HG03575 (cell line): ENCODE results near the gene AOAH.

Source experiments
- ATAC-seq: cut with Tn5 transposase; IDR thresholded peaks from one replicate; pipeline ENCODE4 v1.9.1; 2021; ENCODE audit not compliant: unreplicated experiment, insufficient number of reproducible peaks, low FRiP score; ENCODE audit errors: extremely low read depth

The AOAH gene

DNA sequence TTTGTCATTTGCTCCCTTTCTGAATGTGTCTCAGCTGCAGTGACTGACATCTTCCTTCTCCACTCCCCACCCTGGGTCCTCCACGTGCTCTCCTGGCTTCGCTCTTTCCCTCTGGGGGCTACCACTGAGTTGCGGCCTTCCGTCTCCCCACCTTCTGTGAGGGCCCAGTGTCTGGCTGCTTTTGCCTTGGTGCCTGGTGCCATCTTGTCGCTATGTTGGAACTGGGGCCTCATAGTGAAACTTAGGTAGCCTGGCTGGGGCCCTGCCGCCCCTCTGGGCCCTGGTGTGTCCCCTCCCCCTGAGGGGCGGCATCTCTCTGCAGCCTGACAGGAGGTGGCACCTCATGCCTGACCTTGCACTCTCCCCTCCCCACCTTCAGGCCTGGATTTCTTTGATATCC, 190.6 kb downstream of the AOAH start:
- ATAC-seq = no peak

DNA sequence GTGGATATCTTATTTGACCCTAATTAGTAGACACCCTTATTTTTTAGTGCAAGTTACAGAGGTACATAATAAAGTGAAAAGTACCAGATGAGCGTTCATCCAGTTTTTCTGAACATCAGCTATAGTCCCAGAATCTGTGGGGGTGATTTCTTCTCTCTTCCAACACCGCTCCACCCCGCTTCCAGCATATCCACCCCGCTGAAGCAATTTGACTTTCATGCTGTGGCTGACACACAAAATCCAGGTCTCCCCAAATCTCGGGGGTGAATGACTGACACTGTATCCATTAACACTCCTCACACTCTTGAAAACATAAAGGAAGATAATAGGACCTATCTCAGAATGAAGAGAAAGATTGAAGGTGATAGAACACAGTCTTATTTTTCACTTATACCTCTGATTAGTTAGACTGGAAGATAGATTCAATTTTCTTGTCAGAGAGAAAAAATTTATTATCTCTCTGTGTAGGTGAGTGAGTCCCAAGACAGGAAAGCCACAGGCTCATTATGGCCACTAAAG, 191.3 kb downstream of the AOAH start:
- no peak for ATAC-seq

DNA sequence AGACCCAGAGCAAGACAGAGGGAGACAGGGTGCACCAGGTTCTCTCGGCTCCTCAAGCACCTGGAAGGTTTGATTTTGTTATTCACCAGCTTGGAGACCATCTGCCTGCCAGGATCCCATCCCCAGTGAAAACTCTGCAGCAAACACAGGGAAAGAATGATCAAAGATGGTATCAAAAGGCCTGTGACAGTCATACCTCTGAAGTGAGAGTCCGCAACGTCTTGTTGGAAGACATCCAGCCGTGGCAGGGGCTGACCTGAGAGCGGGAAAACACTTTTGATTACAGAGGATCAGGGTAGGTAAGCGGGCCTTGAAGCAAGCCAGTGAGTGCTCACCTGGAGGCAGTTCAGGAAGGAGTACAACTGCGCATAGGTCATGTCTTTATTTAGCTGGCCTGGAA, 192.3 kb downstream of the AOAH start:
- ATAC-seq = no peak

DNA sequence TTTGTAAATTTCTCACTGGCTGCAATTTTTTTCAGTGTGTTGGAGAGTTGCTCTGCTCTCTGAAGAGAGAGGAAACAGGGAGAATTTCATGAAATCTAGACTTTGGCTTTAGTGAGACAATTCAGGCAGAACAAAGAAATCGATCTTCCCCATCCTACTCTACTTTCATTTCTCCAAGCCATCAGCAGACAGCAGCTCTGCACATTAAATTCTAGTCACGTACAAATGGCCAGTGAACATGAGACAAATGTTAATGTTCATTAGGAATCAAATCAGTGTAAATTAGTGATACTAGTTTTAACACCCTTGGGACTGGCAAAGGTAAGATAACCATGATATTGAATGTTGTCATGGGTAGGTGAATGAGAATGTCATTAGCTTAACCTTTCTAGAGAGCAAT, 193.8 kb downstream of the AOAH start:
- no peak for ATAC-seq

DNA sequence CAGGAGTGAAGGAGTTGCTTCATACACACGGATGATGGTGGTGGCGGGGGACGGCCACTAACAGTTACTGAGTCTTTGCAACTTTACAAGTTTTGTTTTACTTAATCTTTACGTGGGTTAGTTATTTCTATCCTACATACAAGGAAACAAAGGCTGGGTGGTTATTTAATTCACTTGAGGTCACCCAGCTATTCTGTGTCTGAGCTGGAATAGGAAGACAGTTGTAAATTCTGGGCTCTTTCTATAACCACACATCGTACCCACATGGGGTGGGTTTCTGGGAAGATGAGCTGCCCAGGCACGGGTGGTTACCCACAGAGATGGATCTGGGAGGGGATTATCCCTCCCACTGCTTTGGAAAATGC, 196.8 kb downstream of the AOAH start:
- ATAC-seq = no peak

DNA sequence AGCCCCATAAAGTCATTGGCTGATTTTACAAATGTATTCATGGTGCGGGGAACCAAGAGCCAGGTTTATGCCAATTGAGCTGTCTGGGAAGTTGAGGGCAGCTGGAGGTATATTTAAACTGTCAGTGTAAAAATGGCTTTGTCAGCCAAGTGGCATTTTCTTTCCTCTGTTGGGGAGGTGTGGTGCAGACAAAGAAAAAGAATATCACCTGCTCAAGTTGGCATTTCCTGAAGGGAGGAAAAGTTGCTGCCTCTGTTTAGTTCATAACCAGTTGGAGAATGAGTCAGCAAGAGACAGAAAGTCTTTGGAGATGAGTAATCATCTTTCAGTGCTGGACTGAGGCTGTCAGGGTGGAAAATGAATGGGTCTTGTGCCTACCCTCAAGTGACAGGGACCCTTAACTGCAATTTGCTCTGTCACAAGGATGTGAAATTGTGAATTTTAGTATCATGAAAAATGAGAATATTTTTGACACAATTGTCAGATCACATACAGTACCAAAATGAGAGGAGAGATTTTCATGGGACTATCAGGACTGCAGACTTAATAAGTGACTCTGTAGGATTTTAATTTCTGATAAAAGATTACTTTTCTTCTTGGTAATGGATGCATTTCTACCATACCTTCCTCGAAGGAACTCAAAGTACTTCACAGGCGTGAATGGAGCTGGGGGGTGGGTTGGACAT, 197.3 kb downstream of the AOAH start:
- ATAC-seq = peak; percentile 96

DNA sequence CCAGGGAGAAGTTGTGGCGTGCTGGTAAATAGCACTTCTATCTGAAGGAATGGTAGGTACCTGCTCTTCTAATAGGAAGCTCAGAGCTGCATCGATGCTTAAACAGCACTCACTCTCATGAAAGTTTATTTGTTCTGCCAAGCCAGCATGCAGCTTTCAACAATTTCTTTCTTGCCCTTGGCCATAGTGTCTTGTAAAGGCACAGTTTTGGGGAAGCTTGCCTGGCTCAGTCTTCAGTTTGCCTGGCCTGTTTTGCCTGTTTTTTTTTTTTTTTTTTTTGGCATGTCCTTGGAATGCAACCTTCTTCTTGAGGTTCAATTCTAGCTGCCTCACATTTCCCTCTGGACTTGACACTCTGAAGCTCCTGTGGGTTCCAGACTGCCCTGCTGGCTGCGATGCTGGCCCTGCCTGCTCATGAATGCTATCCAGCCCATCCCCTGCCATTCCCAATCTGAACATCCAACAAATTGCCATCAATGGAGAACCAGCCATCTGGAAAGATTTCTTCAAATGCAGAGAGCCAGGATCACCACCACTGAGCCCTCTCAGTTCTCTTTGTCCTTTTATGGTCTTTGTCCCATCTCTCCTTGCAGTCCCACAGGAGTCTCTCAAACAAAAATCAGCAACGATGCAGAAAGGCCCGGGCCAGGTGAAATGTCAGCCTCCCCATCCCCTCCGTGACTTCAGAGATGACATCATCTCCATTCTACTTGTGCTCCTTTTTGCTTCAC, 200.8 kb downstream of the AOAH start:
- no peak for ATAC-seq

DNA sequence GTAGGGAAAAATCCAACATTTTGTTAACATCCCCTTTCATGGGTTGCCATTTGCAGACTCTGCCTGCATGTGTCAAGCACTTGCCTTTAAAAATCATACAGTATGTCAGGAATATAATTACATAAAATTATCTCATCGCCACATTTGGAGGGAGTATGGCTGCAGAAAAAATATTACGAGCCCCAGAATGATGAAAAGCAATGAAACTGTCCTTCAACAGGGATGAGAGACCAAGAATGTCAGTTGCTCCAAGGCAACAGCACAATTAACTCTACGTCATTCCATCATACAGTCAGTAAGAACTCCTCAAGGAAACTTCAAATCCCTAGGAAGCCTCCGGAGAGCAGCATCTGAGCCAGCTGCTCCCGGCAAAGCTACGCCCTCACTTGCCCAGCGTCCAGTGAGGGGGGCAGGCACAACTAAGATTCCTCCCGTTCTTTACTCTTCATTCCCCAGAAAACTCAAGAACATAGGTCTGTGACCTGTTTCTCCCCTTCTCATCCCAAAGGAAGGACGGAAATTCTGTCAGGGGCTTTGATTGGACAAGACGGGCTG, 201.8 kb downstream of the AOAH start:
- ATAC-seq = no peak

DNA sequence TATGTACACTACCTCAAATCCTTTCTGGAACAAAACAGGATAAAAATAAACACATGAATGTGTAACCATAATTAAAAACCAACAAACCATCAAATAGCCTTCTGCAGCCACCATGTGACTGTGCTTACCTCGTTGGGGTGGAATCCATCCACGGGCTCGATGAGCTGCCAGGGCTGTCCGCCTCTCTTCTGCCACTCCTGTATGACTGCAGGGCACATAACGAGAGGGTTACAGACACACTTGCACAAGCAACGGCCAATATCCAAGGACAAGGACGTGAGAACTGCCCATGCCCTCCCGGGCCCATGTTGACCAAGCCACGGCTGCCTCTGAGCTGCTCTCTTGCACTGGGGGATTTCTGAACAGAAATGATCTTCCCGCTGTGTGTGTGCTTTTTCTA, 202.4 kb downstream of the AOAH start:
- no peak for ATAC-seq

DNA sequence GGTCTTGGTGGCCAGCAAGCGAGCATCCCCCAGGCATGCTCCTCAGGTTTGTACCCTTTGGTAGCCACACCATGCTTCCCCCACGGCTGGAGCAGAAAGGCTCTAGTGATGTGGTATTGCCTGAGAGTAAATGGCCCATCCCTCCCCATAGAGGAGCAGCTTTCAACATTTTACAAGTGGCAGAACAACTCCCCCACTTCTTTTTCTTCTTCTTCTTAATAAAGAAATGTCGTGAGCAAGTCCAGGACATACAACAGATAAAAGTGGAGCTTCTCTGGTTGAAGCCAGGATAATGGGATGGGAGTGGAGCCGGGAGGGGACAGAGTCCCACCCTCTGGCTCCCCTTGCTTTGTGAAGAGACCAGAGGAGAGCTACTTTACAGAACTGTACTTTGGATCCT, 203.2 kb downstream of the AOAH start:
- ATAC-seq = no peak

DNA sequence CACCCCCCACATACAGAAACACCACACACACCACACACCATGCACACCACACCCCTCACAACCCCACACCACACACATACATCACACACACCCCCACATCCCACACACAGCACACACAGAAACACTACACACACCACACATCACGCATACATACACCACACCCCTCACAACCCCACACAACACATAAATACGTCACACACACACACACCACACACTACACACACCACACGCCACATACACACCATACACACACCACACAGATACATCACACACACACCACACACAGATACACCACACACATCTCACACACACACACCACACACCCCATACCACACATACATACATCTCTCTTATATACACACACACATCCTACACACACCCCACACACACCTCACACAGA, 208.4 kb downstream of the AOAH start:
- no peak for ATAC-seq

DNA sequence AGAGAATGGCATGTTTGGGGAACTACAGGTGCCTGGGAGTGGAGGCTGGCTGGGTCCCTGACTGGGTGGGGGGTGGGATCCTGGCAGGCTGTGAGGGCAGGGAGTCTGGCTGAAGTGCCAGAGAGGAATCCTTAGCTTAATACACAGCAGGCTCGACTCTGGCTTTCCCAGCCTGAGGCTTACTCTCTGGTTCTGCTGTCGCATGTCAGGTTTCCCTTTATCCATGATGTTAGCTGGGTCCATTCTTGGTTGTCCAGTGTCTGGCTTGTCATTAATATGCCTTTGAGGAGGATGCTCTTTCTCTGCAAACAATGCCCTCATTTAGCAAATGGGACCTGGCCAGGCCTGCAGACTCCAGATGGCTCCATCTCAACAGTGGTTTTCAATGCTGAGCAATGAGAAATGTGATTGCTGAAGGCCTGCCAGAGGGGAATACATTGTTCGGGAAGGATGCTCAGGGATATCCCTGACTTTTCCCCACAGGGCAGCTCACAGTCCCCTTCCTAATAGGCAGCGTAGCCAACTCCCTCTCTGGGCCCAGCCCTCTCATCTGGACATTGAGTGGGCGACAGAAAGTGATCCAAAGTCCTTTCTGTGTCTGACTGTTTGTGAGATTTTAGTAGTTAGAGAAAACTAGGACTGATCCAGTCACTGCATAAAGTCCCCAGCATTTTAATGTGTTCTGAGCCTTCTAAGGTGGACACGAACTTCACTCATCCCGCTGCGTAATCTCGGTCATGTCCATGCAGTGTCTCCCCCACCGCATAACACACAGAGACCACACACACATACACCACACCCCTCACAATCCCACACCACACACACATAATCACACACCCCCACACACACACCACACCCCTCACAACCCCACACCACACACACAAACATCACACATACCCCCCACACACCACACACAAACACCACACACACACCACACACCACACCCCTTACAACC, 209.7 kb downstream of the AOAH start:
- no peak for ATAC-seq

DNA sequence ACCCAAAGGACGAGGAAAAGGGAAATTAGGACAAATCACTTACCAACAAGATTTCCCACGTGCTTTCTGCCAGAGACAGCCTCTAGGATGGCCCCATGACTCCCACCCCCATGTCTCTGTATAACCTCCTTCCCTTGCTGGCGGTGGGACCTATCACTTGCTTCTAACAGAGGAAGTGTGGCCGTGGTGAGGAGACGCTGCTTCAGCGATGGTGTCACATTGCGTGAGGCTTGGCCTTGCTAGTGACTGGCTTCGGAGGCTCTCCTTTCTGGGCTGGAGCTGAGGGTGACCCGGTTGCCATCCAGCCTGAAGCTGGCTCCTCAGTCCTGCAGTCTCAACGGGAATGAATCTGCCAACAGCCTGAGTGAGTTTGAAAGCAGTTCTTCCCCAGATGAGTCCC, 210.9 kb downstream of the AOAH start:
- no peak for ATAC-seq

DNA sequence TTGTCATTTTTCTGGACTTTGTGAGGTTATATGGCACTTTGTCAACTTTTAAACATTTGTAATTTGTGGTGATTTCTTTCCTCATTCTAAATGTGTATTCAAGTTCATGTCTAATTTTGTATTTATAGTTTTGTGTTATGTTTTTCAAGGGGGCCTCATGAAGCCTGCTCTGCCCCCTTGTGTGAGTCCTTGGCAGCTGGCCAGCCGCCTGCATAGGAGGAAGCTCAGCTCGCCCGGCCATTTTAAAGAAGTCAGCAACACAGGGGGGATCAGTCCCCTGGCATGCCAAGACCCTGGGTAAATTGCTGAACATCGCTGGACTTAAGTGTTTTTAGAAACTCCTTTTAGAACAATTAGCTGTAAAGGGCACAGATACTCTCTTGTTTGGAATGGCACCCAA, 211.7 kb downstream of the AOAH start:
- ATAC-seq = no peak

DNA sequence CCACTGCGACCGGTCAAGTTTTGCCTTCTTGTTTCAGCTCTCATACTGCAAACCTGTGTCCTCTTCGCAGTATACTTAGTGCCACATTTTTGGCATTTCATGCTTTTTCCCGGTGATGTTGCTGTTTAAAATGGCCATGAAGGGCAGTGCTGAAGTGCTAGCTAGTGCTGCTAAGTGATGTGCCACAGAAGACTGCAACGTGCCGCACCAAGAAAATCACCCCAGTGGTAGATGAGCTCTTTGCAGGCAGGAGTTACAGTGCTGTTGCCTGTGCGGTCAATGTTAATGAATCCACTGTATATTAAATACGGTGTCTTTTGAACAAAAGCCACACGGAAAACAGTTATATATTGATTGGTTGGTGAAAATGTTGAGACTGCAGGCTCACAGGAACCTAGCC, 214.3 kb downstream of the AOAH start:
- ATAC-seq = no peak

DNA sequence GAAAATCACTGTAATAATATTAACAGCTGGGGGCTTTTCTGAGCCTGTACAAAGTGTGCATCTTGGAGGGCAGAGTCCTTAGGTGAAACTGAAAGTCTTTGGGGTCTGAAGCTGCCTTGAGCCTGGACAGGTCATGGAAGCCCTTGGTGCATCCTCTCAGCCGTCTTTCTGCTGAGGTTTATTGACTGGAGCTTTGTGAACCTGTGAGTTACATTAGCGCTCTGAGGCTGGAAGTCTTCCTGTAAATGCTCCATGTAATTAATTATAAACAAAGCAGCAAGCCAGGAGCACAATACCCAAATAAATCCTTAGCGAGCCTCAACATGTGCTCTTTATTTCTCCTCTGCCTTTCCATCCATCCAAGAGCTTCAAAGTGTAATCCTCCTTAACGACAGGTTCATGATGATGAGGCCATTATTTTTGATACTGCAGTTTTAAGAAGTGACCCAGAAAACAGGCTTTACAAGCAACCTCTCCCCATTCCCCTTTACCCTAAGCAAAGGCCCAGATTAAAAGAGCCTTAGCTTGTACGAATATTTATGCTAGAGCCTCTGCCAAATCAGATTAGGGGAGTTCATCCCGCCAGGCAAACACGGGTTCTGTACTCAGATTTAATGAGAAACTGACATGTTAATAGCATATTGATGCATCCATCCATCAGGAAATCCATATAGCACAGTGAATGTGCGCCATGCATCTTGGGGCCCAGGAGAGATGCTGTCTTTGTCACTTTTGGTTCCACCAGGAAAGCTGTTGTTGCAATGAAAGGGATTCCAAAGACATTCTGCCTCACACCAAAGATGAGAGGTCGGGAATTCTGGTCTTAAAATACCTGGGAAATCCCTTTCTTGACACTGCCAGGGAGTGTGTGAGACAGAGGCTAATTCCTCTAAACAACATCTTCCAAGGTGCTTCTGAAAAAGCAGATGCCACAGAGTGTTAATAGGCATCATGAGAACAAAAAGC, 216.5 kb downstream of the AOAH start:
- no peak for ATAC-seq

DNA sequence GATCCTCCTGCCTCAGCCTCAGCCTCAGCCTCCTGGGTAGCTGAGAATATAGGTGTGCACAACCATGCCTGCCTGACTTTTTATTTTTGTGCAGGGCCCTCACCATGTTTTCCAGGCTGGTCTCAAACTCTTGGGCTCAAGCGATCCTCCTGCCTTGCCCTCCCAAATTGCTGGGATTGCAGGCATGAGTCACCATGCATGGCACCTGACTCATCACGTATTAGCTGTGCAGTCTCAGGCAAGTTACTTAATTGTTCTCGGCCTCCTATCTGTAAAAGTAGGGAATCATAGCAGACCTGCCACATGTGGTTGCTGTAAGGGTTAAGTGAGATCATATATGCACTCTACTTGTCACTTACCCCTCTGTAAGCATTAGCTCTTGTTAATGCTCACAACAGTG, 217.5 kb downstream of the AOAH start:
- no peak for ATAC-seq

DNA sequence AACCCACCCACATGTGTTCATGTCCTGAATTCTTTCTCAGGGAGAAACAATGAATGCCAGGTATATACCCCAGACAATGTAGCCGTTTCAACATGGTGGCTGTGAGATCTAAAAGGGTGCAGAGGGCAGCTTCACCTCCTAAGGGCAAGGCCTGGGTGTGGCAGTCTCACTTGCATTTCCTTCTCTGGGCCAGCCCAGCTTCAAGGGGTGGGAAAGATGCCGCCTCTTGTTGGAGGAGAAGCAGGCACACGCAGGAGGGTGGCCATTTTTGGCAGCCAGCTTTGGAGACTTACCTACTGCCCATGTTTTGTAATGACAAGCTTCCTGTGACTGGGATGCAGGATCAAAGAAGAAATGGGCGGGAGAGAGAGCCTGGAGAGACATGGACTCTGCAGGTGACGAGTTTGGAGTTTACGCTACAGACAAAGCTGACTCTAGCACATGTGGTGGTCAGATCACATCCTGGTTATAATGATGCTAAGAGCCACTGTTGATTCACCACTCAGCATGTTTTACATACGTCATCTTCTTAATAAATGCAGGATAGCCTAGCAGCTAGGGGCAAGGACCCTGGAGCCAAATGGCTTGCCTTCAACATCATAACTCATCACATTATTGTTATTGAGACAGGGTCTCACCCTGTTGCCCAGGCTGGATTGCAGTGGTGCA, 218.0 kb downstream of the AOAH start:
- no peak for ATAC-seq
